ENCODE measurements around the gene ANKS1B. TPM values are rescaled to one million over a fixed set of nuclear protein-coding genes. Genes with fewer than 3 reads are reported as not detected.

Gene ANKS1B
- total and polyA plus RNA-seq, 9 donors: 1.4 to 5.6 (median 2.7) TPM

DNA sequence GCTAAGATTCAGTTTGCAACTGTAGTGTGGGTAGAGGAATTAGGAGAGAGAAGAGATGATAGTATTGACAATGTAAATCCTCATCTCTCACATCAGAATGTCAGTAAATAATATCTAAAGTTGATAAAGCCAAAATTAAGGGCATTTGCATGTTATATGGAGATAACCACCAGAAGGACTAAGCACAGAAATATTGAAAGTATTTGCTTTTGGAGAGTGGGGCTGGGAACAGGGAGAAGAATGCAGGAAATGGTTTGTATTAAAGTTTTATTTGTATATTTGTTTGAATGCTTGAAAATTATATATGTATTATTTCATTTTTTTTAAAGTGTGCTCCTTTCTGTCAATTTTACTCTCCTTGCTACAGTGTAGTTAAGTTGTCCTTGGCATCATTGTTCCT, 848.2 kb downstream of the ANKS1B start:
- H3K27ac ChIP-seq (ENCODE audit: low read length): no peak overlapping the region
- no peaks in the 10 kb centered on the region for H3K9me3 ChIP-seq (replicated peaks; ENCODE audit: control insufficient read depth, low read depth, low read length)
- H3K36me3 ChIP-seq (ENCODE audit: control insufficient read depth, insufficient read depth, low read length): no peaks in the 10 kb centered on the region
- no peak for DNase-seq
- H3K4me3 ChIP-seq (ENCODE audit: low read length): no peak overlapping the region
- H3K4me1 ChIP-seq (ENCODE audit: control insufficient read depth, insufficient read depth, low read length): peaks cover 10% of the 10 kb centered on the region
- H3K27me3 ChIP-seq (ENCODE audit: control insufficient read depth, insufficient read depth, low read length): no peaks in the 10 kb centered on the region

DNA sequence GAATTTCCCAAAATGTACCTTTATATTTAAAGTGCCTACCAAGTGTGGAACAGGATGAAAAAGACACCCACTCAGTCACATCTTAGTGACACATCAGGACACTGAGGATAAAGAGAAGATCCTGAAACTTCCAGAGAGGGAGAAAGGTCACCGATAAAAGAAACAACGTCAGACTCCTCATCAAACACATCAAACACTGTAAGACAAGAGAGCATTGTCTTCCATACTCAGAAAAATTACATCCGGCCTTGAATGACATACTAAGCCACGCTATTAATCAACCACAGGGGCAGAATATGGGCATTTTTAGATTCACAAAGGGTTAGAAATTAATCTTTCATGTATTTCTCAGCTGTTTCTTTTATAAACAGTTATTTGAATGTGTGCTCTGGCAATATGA, 849.4 kb downstream of the ANKS1B start:
- H3K4me3 ChIP-seq (ENCODE audit: low read length): no peak overlapping the region
- no peaks in the 10 kb centered on the region for H3K27me3 ChIP-seq (ENCODE audit: control insufficient read depth, insufficient read depth, low read length)
- no peak for DNase-seq
- WGBS (ENCODE audit: insufficient coverage): no CpG with 5 or more reads among the region's 4 CpGs
- no peaks in the 10 kb centered on the region for H3K36me3 ChIP-seq (ENCODE audit: control insufficient read depth, insufficient read depth, low read length)
- peaks cover 10% of the 10 kb centered on the region for H3K4me1 ChIP-seq (ENCODE audit: control insufficient read depth, insufficient read depth, low read length)
- H3K27ac ChIP-seq (ENCODE audit: low read length): no peak overlapping the region
- H3K9me3 ChIP-seq (replicated peaks; ENCODE audit: control insufficient read depth, low read depth, low read length): no peaks in the 10 kb centered on the region

DNA sequence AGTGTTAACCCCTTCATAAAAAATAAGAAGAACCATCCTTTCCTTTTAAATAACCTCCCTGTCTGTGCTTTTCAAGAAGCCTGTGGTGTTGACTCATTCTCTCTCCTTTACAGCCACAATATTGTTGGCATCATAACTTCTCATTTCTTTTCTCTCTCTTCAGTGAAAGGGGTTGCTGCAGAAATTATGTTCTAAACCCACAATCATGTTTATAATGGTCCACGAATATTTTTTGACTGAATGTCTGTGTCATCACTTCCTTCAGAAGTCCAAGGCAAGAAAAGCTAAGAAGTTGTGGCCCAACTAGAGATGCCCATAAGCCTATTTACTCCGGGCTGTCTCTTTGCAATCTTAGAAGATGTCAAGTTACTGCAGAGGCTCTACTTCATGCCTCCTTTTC, 851.3 kb downstream of the ANKS1B start:
- H3K4me1 ChIP-seq (ENCODE audit: control insufficient read depth, insufficient read depth, low read length): peaks cover 10% of the 10 kb centered on the region
- DNase-seq: no peak
- no peak overlapping the region for H3K4me3 ChIP-seq (ENCODE audit: low read length)
- WGBS (ENCODE audit: insufficient coverage): 76% methylated on average over 2 of the region's 2 CpGs
- no peaks in the 10 kb centered on the region for H3K27me3 ChIP-seq (ENCODE audit: control insufficient read depth, insufficient read depth, low read length)
- H3K27ac ChIP-seq (ENCODE audit: low read length): no peak overlapping the region
- H3K9me3 ChIP-seq (replicated peaks; ENCODE audit: control insufficient read depth, low read depth, low read length): no peaks in the 10 kb centered on the region
- no peaks in the 10 kb centered on the region for H3K36me3 ChIP-seq (ENCODE audit: control insufficient read depth, insufficient read depth, low read length)

DNA sequence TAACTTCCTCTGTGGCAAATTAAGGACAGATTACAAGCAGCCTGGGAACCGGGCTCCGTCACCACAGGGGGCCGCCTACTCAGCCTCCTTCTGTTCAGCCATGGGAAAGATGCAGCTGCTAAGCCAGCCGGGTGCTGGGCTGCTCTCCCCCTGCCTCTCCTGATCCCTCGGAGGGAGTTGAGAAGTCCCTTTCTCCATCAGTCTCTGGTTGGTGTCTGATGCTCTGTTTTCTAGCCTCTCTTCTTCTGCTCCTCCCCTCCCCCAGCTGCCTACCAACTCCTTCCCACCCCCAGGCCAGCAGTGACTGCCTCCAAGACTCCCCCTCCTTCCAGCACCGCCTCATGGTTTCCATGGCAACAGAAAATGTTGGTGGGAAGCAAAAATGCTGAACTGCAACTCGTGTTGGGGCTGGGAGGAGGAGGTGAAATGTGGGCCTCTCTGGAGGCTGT, 853.0 kb downstream of the ANKS1B start:
- no peaks in the 10 kb centered on the region for H3K27me3 ChIP-seq (ENCODE audit: control insufficient read depth, insufficient read depth, low read length)
- no peaks in the 10 kb centered on the region for H3K9me3 ChIP-seq (replicated peaks; ENCODE audit: control insufficient read depth, low read depth, low read length)
- peak overlapping the region; percentile 53 for H3K27ac ChIP-seq (ENCODE audit: low read length)
- H3K4me3 ChIP-seq (ENCODE audit: low read length): no peak overlapping the region
- peaks cover 6% of the 10 kb centered on the region for H3K4me1 ChIP-seq (ENCODE audit: control insufficient read depth, insufficient read depth, low read length)
- no peaks in the 10 kb centered on the region for H3K36me3 ChIP-seq (ENCODE audit: control insufficient read depth, insufficient read depth, low read length)
- DNase-seq: peak; percentile 74
- 8% methylated on average over 6 of the region's 7 CpGs for WGBS (ENCODE audit: insufficient coverage)

DNA sequence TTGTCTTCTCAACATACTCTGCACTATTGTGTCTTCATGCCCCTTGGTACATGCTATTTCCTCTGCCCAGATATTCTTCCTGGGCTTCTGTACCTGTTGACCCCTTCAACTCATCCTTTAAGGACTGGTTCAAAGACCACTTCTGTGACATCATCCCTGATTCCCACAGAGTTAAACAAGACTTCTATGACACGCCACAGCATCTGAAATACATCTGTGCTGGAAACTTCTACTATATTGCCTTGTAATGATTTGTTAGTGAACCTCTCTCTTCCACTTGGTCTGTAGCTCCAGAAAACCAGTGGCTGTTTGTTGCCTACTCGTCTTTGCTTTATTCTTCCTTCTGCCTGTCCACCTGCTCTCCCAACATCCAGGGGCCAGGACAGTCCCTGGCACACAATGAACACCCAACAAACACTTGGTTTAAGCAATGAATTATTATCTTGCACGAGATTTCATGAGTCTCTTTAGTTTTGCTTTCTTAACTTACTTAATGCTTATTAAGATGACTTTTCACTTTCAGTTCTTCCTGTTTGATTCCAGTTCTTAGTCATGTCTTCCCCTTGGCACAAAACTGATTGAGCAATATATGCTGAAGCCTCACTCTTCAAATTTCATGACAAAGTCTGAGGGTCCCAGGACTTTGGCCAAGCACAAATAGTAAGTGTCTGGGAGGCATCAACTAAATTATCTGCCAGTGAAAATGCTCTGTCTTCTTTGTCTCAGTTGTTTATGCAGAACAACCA, 853.8 kb downstream of the ANKS1B start:
- WGBS (ENCODE audit: insufficient coverage): 63% methylated on average over 1 of the region's 3 CpGs
- DNase-seq: peak; percentile 41
- H3K27me3 ChIP-seq (ENCODE audit: control insufficient read depth, insufficient read depth, low read length): no peaks in the 10 kb centered on the region
- no peaks in the 10 kb centered on the region for H3K36me3 ChIP-seq (ENCODE audit: control insufficient read depth, insufficient read depth, low read length)
- peaks cover 6% of the 10 kb centered on the region for H3K4me1 ChIP-seq (ENCODE audit: control insufficient read depth, insufficient read depth, low read length)
- peak overlapping the region; percentile 56 for H3K27ac ChIP-seq (ENCODE audit: low read length)
- no peaks in the 10 kb centered on the region for H3K9me3 ChIP-seq (replicated peaks; ENCODE audit: control insufficient read depth, low read depth, low read length)
- no peak overlapping the region for H3K4me3 ChIP-seq (ENCODE audit: low read length)

DNA sequence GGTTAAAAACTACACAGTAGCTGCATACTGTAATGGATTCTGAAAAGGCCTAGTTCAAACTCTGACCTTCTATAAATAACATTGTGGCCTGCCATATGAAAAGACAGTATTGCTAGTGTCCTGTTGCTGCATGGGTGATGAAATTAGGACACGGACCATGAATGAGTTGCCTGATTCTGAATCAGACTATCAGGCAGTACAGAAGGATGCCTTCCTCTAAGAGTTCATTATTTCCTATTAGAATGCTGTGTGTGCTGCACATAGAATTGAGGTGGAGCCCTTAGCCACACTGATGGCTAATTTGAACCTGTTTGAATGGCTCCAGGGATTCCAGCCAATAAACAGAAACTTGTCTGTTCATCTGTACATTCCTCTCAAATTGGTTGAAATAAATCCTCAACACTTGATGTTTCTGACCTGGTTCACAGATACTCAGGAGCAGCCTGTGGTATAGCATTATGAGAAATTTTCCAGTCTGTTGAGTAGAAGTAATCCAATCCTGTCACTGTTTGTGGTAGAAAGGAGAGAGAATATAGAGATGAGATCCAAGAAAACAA, 856.4 kb downstream of the ANKS1B start:
- Histone ChIP-seq H3K36me3 (ENCODE audit: control insufficient read depth, insufficient read depth, low read length) (no peaks in the 10 kb centered on the region), H3K27ac (ENCODE audit: low read length) (no peak overlapping the region), H3K4me1 (ENCODE audit: control insufficient read depth, insufficient read depth, low read length) (peaks cover 6% of the 10 kb centered on the region), H3K9me3 (replicated peaks; ENCODE audit: control insufficient read depth, low read depth, low read length) (no peaks in the 10 kb centered on the region), H3K4me3 (ENCODE audit: low read length) (no peak overlapping the region), H3K27me3 (ENCODE audit: control insufficient read depth, insufficient read depth, low read length) (no peaks in the 10 kb centered on the region)
- 17% methylated on average over 1 of the region's 1 CpG for WGBS (ENCODE audit: insufficient coverage)
- DNase-seq: no peak

DNA sequence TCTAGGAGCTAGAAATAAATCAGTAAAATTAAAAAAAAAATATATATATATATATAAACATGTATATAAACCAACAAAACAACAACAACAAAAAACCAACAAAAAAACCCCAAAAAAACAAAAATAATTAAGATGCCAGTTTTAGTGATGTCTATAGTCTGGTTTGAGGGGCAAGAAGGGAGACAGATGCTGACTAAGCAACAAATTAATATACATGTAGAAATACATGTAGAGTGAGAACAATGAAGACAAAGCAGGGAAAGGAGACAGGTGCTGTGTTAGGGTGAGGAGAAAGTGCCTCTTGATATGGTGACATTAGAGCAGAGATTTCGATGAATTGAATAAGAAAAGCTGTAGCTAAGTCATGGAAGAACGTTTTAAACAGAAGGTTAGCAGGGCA, 861.8 kb downstream of the ANKS1B start:
- WGBS (ENCODE audit: insufficient coverage): 38% methylated on average over 2 of the region's 2 CpGs

DNA sequence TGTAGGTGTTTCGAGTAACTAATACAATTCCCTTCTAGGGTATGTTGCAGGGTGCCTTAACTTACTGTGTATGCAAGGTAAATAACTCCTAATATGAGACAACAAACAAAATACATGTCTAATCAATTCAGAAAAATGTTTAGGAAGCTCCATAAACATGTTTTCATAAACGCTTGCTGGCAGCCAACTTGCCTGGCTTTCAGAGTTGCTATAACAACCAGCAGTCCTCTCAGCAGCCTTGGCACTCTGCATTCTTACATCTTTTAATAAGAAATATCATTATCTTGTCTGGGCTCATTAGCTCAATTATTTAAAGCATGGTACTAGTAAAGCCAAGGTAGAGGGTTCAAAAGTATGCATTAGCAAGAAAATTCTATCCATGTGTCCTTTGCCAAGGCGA, 862.2 kb downstream of the ANKS1B start:
- Histone ChIP-seq H3K27ac (ENCODE audit: low read length) (no peak overlapping the region), H3K27me3 (ENCODE audit: control insufficient read depth, insufficient read depth, low read length) (no peaks in the 10 kb centered on the region), H3K4me1 (ENCODE audit: control insufficient read depth, insufficient read depth, low read length) (no peaks in the 10 kb centered on the region), H3K9me3 (replicated peaks; ENCODE audit: control insufficient read depth, low read depth, low read length) (no peaks in the 10 kb centered on the region), H3K36me3 (ENCODE audit: control insufficient read depth, insufficient read depth, low read length) (no peaks in the 10 kb centered on the region), H3K4me3 (ENCODE audit: low read length) (no peak overlapping the region)
- DNase-seq: no peak
- no CpG with 5 or more reads among the region's 3 CpGs for WGBS (ENCODE audit: insufficient coverage)

More for the DNA sequence above, 861.8 kb downstream of the ANKS1B start:
- H3K36me3 ChIP-seq (ENCODE audit: control insufficient read depth, insufficient read depth, low read length): no peaks in the 10 kb centered on the region
- H3K4me3 ChIP-seq (ENCODE audit: low read length): no peak overlapping the region
- DNase-seq: no peak
- no peaks in the 10 kb centered on the region for H3K27me3 ChIP-seq (ENCODE audit: control insufficient read depth, insufficient read depth, low read length)
- H3K9me3 ChIP-seq (replicated peaks; ENCODE audit: control insufficient read depth, low read depth, low read length): no peaks in the 10 kb centered on the region
- H3K27ac ChIP-seq (ENCODE audit: low read length): no peak overlapping the region
- no peaks in the 10 kb centered on the region for H3K4me1 ChIP-seq (ENCODE audit: control insufficient read depth, insufficient read depth, low read length)

DNA sequence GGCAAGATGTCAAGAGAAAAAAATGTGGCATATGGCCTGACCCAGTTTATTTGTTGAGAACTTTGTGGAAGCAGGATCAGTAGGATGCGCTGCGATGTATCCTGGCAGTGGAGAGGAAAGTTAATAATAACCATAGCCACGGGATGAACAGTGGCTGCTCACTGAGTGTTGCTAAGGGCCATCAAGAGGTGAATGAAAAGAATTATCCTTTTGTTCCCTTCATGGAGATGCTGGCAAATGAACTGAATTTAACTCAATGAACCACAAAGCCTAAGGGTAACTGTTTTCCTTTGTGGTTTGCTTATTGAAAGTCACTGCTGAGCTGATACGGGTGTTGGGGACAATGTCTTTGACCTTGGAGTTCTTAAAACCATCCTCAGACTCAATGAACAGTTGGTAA, 863.2 kb downstream of the ANKS1B start:
- Histone ChIP-seq H3K4me3 (ENCODE audit: low read length) (no peak overlapping the region), H3K27me3 (ENCODE audit: control insufficient read depth, insufficient read depth, low read length) (no peaks in the 10 kb centered on the region), H3K4me1 (ENCODE audit: control insufficient read depth, insufficient read depth, low read length) (no peaks in the 10 kb centered on the region), H3K36me3 (ENCODE audit: control insufficient read depth, insufficient read depth, low read length) (no peaks in the 10 kb centered on the region), H3K9me3 (replicated peaks; ENCODE audit: control insufficient read depth, low read depth, low read length) (no peaks in the 10 kb centered on the region), H3K27ac (ENCODE audit: low read length) (no peak overlapping the region)
- 70% methylated on average over 3 of the region's 4 CpGs for WGBS (ENCODE audit: insufficient coverage)
- no peak for DNase-seq

DNA sequence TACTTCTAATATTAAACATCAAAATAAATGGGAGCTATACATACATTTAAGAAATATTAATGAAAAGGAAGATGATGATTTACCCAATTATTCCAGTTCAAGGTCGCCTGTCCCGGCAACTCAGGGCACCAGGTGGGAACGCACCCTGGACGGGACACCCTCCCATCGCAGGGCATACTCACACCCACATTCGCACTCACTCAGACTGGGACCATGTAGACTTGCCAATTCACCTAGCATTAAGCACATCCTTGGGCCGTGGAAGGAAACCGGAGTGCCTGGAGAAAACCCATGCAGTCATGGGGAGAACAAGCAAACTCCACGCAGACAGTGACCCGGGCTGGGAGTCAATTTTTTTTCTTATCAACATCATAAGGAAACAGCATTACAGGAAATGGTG, 864.8 kb downstream of the ANKS1B start:
- no peaks in the 10 kb centered on the region for H3K36me3 ChIP-seq (ENCODE audit: control insufficient read depth, insufficient read depth, low read length)
- H3K27me3 ChIP-seq (ENCODE audit: control insufficient read depth, insufficient read depth, low read length): no peaks in the 10 kb centered on the region
- no peak for DNase-seq
- H3K4me1 ChIP-seq (ENCODE audit: control insufficient read depth, insufficient read depth, low read length): no peaks in the 10 kb centered on the region
- no peak overlapping the region for H3K4me3 ChIP-seq (ENCODE audit: low read length)
- WGBS (ENCODE audit: insufficient coverage): 90% methylated on average over 2 of the region's 10 CpGs
- H3K9me3 ChIP-seq (replicated peaks; ENCODE audit: control insufficient read depth, low read depth, low read length): no peaks in the 10 kb centered on the region
- no peak overlapping the region for H3K27ac ChIP-seq (ENCODE audit: low read length)

All from muscle of leg (tissue), 11 donors.